CD14-positive monocyte (primary cell): Measurements from ENCODE around the gene HOXA2. TPM values are rescaled to one million over a fixed set of nuclear protein-coding genes. Genes with fewer than 3 reads are reported as not detected.

ENCODE experiments used
- DNase-seq, 3 donors: peaks; one replicate each; pipeline ENCODE4 v3.0.0-alpha.2; 2011 to 2022
- H2AFZ ChIP-seq: 2 replicates; pipeline ENCODE4 v1.6.0; 2012; ENCODE audit warnings: mild to moderate bottlenecking, low read depth, low read length, inconsistent platforms; ENCODE audit not compliant: insufficient read depth, poor library complexity, severe bottlenecking
- H3K27ac ChIP-seq, 2 donors: 1 replicate in 1 of 2; 2 replicates in 1 of 2; pipeline ENCODE4 v1.5.1; 2012 to 2013; ENCODE audit warnings: low read length in 2 of 2, control low read depth in 1 of 2, inconsistent platforms in 1 of 2, low read depth in 1 of 2, mild to moderate bottlenecking in 1 of 2
- H3K27me3 ChIP-seq, 2 donors: one replicate each; pipeline versions ENCODE4 v1.6.0 to v1.6.1; 2011 to 2013; ENCODE audit warnings: low read length in 2 of 2; ENCODE audit not compliant: control insufficient read depth in 2 of 2, insufficient read depth in 2 of 2
- H3K36me3 ChIP-seq, 2 donors: replicated peaks in 1 of 2; 1 replicate in 1 of 2; 2 replicates in 1 of 2; pipeline versions ENCODE4 v1.5.1 to v1.6.1; 2012 to 2013; ENCODE audit warnings: low read length in 2 of 2, control low read depth in 1 of 2, inconsistent platforms in 1 of 2, mild to moderate bottlenecking in 1 of 2; ENCODE audit not compliant: insufficient read depth in 2 of 2, control insufficient read depth in 1 of 2
- H3K4me1 ChIP-seq, 2 donors: 1 replicate in 1 of 2; 2 replicates in 1 of 2; pipeline versions ENCODE4 v1.5.1 to v1.6.1; 2012 to 2013; ENCODE audit warnings: low read length in 2 of 2, control low read depth in 1 of 2, inconsistent platforms in 1 of 2, mild to moderate bottlenecking in 1 of 2, moderate library complexity in 1 of 2; ENCODE audit not compliant: insufficient read depth in 2 of 2, control insufficient read depth in 1 of 2
- H3K4me2 ChIP-seq: replicated peaks from 2 replicates; pipeline ENCODE3; 2012; ENCODE audit warnings: low read length, moderate library complexity, mild to moderate bottlenecking; ENCODE audit not compliant: poor library complexity, severe bottlenecking; ENCODE audit errors: extremely low read depth
- H3K4me3 ChIP-seq, 3 experiments: fragments of 200-600 bp in 1 of 3; sonication (generic) in 1 of 3; replicated peaks in 1 of 3; 1 replicate in 2 of 3; 2 replicates in 1 of 3; pipeline ENCODE4 v1.5.1; 2011 to 2013; ENCODE audit warnings: low read length in 3 of 3, mild to moderate bottlenecking in 3 of 3, control low read depth in 2 of 3, low read depth in 2 of 3, inconsistent platforms in 1 of 3, moderate library complexity in 1 of 3
- H3K79me2 ChIP-seq: 2 replicates; pipeline ENCODE4 v1.6.0; 2012; ENCODE audit warnings: mild to moderate bottlenecking, control low read depth, inconsistent platforms, low read length, moderate library complexity; ENCODE audit not compliant: insufficient read depth
- H3K9ac ChIP-seq: 2 replicates; pipeline ENCODE4 v1.6.0; 2017; ENCODE audit warnings: low read length, mild to moderate bottlenecking; ENCODE audit not compliant: insufficient read depth, poor library complexity, severe bottlenecking
- H3K9me3 ChIP-seq, 2 donors: replicated peaks in 1 of 2; 1 replicate in 1 of 2; 2 replicates in 1 of 2; pipeline versions ENCODE4 v1.5.1 to v1.6.1; 2012 to 2013; ENCODE audit warnings: low read length in 2 of 2, control low read depth in 1 of 2; ENCODE audit not compliant: control insufficient read depth in 1 of 2, insufficient read depth in 1 of 2
- H4K20me1 ChIP-seq: 2 replicates; pipeline ENCODE4 v1.6.0; 2012; ENCODE audit warnings: mild to moderate bottlenecking, low read length, control low read depth, moderate library complexity; ENCODE audit not compliant: insufficient read depth
- H3K27ac Mint-ChIP-seq, 7 donors: one replicate each; pipeline ENCODE4 v1.8.0; 2020; ENCODE audit warnings: mild to moderate bottlenecking in 7 of 7, mixed read lengths in 7 of 7, moderate library complexity in 6 of 7, inconsistent platforms in 2 of 7
- H3K27me3 Mint-ChIP-seq, 3 donors: one replicate each; pipeline ENCODE4 v1.8.0; 2021 to 2022; ENCODE audit warnings: low read depth in 3 of 3, mild to moderate bottlenecking in 3 of 3, mixed read lengths in 3 of 3, moderate library complexity in 3 of 3, inconsistent platforms in 1 of 3
- H3K36me3 Mint-ChIP-seq, 2 donors: one replicate each; pipeline ENCODE4 v1.8.0; 2020; ENCODE audit warnings: mixed read lengths in 2 of 2, inconsistent platforms in 1 of 2, mild to moderate bottlenecking in 1 of 2
- H3K4me1 Mint-ChIP-seq: one replicate; pipeline ENCODE4 v1.8.0; 2020; ENCODE audit warnings: mild to moderate bottlenecking, mixed read lengths
- H3K4me3 Mint-ChIP-seq, 2 donors: one replicate each; pipeline ENCODE4 v1.8.0; 2020; ENCODE audit warnings: mild to moderate bottlenecking in 2 of 2, mixed read lengths in 2 of 2, moderate library complexity in 1 of 2
- H3K9me3 Mint-ChIP-seq, 7 donors: one replicate each; pipeline ENCODE4 v1.8.0; 2020 to 2022; ENCODE audit warnings: mixed read lengths in 7 of 7, mild to moderate bottlenecking in 6 of 7, moderate library complexity in 6 of 7, inconsistent platforms in 2 of 7
- CTCF ChIP-seq: fragments of 200-600 bp; IDR thresholded peaks from one replicate; pipeline ENCODE4 v1.8.0; 2022; ENCODE audit warnings: antibody characterized with exemption, mild to moderate bottlenecking
- WGBS: methylation state at CpG from one replicate; pipeline ENCODE4 v1.1.5; 2013; ENCODE audit warnings: missing lambda C conversion rate; ENCODE audit not compliant: insufficient coverage; 5-methylcytosine and 5-hydroxymethylcytosine counted together
- intact Hi-C, 2 donors: fragments of 100-400 bp; cut with micrococcal nuclease; formaldehyde crosslinking; loops; one replicate each; pipeline versions ENCODE4 v1.15.0 to v1.15.1; 2023
- polyA plus RNA-seq, 3 donors: library from polyadenylated mRNA; depleted of rRNA in 1 of 3; unstranded in 2 of 3; stranded (reverse) in 1 of 3; fragments of 300-500 nt in 2 of 3; fragments of >200 nt in 1 of 3; fragmentation: Illumina TruSeq in 2 of 3; gene quantifications; 1 replicate in 2 of 3; 2 replicates in 1 of 3; pipeline ENCODE4 v1.2.3, GENCODE V29; 2012 to 2021

Gene HOXA2
- polyA plus RNA-seq, 3 donors, result not detected

GRCh38 chr7:27137640-27138315, 35.3 kb upstream of the HOXA2 start:
- no peaks in the 10 kb centered on the region for H3K79me2 ChIP-seq
- H3K27ac ChIP-seq, result no peak overlapping the region
- Mint-ChIP-seq H3K4me1 (peaks cover 35% of the 10 kb centered on the region), H3K36me3 (peaks cover 0 to 2% of the 10 kb centered on the region in 2 donors), H3K9me3 (peaks cover 1 to 13% (median 3%) of the 10 kb centered on the region in 7 donors), H3K4me3 (peak overlapping the region in 1 of 2 donors; percentile 12), H3K27me3 (peaks cover 14 to 35% (median 17%) of the 10 kb centered on the region in 3 donors), H3K27ac (no peak overlapping the region)
- WGBS, result no CpG with 5 or more reads among the region's 2 CpGs
- no peak overlapping the region for H3K9ac ChIP-seq
- H4K20me1 ChIP-seq, result no peaks in the 10 kb centered on the region
- H3K4me1 ChIP-seq, result peaks cover 16 to 28% of the 10 kb centered on the region in 2 donors
- intact Hi-C loops, result no loop called here
- H3K36me3 ChIP-seq, result no peaks in the 10 kb centered on the region
- no peak overlapping the region for H2AFZ ChIP-seq
- no peak for TF ChIP-seq CTCF
- no peak overlapping the region for H3K4me3 ChIP-seq
- peaks cover 12 to 36% of the 10 kb centered on the region in 2 donors for H3K27me3 ChIP-seq
- H3K9me3 ChIP-seq, result no peaks in the 10 kb centered on the region
- no peak overlapping the region for H3K4me2 ChIP-seq
- no peak for DNase-seq

GRCh38 chr7:27134392-27134791, 31.9 kb upstream of the HOXA2 start:
- Histone ChIP-seq H3K9ac (no peak overlapping the region), H3K4me2 (no peak overlapping the region), H3K79me2 (no peaks in the 10 kb centered on the region), H4K20me1 (no peaks in the 10 kb centered on the region), H3K9me3 (no peaks in the 10 kb centered on the region), H2AFZ (no peak overlapping the region), H3K27ac (no peak overlapping the region), H3K4me3 (no peak overlapping the region), H3K4me1 (peaks cover 16 to 36% of the 10 kb centered on the region in 2 donors), H3K36me3 (no peaks in the 10 kb centered on the region), H3K27me3 (peaks cover 12 to 25% of the 10 kb centered on the region in 2 donors)
- Mint-ChIP-seq H3K4me3 (peak overlapping the region in 1 of 2 donors; percentile 22), H3K4me1 (peaks cover 41% of the 10 kb centered on the region), H3K27me3 (peaks cover 6 to 24% (median 10%) of the 10 kb centered on the region in 3 donors), H3K36me3 (peaks cover 0 to 2% of the 10 kb centered on the region in 2 donors), H3K27ac (no peak overlapping the region), H3K9me3 (peaks cover 0 to 9% (median 1%) of the 10 kb centered on the region in 7 donors)
- intact Hi-C loops, result loop anchor here in 1 of 2 donors (2.0 kb wide), 1 partner anchor 38 kb away; no protein-coding TSS in a partner anchor
- peak in 2 of 3 donors; percentile 54 to 86 for DNase-seq
- TF ChIP-seq CTCF, result no peak
- 0% methylated on average over 2 of the region's 2 CpGs for whole genome bisulfite sequencing
